Measurements from ENCODE around the gene GRM4.
"Not testable (repeated sequence)": the region's sequence is repeated elsewhere in the genome, so short reads cannot be mapped to it uniquely, and the experiment has no call there.

GRM4 gene

DNA sequence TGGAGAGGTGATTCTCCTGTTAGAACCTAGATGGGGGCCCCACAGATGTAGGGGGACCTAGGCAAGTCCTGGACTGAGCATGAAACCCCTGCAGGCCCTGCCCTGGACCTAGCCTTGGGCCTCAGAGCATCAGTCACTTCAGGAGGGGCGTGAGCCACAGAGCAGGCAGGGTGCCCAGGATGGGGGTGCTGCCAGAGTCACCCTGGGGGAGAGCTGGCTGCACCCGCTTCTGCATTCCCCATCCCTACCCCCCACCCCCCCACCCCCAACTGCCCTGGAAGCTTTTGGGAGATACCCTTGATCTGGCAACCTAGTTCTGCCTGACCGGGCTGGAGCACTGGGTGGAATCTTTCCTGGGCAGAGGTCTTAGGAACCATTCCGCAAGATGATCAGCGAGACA is 125.6 kb downstream of the GRM4 start:
- no peak for DNase-seq

DNA sequence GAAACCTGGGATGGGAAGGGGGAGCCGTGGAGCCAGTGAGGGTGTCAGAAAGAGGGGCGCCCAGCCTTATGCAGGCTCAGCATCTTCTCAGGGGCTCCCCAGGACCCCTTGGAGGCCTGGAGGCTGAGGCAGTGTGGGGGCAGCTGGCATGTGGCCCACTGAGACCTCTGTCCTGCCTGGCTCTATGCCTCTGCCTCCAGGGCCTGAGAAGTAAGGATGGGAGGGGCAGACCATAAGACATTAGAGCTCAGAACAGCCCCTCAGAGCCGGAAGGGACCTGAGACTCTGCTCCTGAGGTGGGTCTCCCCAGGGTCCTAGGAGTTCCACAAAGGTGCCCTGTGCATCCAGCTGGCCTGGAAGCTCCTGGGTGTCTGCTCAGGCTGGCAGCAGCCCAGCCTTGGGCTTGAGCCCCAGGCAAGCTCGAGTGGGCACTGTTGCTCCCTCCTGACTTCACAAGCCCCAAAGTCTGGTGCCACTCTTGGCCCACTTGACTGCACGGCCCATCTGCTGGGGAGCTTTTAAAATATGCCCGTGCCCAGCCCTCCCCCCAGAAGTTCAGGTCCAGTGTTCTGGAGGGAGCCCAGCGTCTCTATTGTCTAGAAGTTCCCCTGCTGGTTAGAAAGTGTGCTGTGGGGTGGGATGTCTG is 126.8 kb downstream of the GRM4 start:
- DNase-seq: no peak

DNA sequence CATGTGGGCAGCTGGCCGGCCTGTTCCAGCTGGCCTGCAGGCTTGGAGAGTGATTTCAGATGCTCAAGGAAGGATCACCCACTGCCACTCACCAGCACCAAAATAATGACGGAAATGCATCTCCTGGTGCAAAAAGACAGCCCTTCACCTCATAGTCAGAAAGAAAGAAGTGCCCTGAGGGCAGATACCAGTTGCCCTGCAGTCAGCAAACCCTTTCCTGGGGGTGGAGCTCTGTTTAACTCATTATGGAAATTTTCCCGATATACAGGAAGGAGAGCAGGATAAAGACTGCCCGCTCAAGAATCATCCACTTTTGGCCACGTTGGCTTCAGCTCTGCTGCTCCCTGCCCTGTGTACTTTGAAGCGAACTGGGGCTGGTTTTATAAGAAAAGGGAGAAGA is 127.9 kb downstream of the GRM4 start:
- no peak for DNase-seq

DNA sequence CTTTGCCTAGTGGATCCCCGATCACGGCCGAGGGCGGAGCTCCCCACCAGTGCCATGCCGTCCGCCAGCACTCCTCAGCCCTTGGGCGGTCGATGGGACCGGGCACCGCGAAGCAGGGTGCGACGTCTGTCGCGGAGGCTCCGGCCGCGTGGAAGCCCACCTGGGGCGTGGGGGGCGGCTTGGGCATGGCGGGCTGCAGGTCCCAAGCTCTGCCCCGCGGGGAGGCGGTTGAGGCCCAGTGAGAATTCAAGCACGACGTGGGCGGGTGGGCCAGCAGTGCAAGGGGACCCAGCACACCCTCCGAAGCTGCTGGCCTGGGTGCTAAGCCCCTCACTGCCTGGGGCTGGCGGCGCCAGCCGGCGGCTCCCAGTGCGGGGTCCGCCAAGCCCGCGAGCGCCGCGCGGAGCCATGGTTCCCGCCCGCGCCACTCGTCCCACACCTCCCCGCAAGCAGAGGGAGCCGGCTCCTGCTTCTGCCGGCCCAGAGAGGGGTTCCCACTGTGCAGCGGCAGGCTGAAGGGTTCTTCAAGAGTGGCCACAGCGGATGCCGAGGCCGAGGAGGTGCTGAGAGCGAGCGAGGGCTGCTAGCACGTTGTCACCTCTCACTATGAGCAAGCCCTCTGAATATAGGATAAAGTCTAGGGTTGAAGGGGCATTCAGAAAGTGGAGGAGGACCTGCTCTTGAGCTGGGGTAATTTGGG is 128.6 kb downstream of the GRM4 start:
- DNase-seq: no peak

DNA sequence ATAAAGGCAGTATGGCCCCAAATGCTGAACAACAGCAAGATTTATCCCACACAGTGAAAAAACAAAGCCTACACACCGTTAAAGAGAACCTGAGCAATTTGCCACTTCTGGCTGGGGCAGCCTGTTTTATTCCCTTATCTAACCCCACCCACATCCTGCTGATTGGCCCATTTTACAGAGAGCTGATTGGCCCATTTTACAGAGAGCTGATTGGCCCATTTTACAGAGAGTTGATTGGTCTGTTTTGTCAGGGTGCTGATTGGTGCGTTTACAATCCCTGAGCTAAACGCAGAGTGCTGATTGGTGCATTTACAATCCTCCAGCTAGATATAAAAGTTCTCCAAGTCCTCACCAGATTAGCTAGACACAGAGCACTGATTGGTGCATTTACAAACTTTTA is 129.3 kb downstream of the GRM4 start:
- not testable (repeated sequence) for DNase-seq

DNA sequence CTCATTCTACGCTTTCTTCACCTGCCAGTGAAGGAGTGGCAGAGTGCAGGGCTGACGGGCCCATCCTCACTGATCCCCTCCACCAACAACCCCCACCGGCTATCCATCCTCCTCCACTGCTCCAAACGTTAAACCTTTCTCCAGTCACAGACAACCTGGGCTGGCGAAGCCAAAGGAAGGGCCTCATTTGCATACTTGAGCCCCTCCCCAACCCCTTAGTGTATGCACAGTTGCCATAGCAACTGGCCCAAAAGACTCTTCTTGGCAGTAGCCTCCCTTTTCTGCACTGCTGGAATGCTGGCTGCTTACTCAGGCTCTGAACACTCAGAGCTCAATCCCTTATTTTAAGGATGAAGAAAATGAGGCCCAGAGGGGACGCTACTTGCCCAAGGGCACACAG is 130.3 kb downstream of the GRM4 start:
- no peak for DNase-seq

DNA sequence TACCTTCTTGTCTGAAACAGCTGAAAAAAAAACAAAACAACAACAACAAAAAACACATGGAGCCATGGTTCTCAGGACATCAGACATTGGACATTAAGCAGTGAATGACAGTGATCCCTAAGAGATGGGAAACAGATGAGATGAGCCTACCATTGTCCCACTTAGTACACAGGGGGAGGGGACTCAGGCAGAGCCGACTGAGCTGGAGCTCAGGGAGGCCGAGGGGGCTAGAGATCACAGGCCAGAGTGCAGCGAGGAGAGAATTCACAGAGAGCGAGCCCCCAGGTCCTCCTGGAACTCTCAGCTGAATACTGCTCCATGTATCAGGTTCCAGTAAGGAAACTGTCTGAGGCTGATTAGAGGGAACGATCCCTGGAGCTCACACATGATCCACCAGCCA is 134.6 kb downstream of the GRM4 start:
- no peak for DNase-seq

DNA sequence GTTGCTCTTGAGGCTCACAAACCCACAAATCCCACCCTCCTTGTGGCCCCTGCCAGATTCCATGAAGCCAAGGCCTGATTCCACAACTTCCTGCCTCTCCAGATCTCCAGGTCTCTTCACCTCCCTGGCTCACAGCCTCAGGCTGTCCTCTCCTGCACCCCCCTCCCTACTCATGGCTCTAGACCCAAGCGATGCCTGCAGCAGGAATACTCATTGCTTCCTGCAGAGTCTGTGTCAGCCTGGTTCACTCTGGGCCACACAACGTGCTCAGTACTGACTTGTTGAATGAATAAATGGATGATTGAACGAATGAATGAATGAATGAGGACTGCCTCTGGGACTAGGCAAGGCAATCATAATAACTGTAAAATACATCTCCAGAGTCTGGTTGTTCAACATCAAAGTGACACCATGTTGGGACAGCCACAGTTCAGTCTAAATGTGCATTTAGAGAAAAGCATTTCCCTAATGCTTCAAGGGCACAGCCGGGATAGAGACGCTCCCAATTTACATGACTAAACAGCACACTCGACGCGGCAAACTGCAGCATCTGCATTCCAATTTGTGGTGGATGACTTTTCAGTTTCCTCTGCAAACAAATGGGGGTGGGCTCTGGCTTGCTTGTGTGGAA is 139.9 kb downstream of the GRM4 start:
- no peak for DNase-seq

DNA sequence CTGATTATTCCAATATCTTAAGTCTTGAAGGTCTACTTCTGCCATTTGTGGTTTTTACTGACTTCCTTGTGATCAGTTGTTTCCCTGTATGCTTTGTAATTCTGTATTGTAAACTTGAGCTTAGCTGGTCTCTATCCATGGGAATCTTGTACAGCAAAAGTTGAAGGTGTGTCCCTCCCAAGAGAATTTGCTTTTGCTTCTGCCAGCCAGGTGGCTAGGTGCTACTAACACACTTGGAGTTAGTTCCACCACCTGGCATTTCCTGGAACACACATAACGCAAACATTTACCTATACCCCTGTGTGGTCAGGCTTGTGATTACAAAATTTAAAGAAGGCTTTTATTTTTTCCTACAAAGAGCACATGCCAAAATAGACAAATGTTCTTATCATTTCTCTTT is 141.2 kb downstream of the GRM4 start:
- DNase-seq: no peak

DNA sequence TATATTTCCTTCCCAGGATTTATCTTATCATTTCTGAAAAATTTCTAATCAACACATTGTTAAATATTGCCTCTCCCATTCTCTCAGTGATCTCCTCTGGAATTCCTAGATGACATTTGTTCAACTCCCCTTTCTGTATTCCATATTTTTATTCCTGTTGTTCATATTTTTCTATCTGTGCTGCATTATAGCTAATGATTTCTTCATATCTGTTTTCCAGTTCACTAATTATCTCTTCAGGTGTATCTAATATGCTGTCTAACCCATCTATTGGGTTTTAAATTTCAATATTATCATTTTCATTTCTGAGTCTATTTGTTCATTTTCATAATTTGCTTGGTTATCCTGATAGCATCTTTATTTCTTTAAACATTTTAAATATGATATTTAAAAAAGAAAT is 141.9 kb downstream of the GRM4 start:
- DNase-seq: no peak

DNA sequence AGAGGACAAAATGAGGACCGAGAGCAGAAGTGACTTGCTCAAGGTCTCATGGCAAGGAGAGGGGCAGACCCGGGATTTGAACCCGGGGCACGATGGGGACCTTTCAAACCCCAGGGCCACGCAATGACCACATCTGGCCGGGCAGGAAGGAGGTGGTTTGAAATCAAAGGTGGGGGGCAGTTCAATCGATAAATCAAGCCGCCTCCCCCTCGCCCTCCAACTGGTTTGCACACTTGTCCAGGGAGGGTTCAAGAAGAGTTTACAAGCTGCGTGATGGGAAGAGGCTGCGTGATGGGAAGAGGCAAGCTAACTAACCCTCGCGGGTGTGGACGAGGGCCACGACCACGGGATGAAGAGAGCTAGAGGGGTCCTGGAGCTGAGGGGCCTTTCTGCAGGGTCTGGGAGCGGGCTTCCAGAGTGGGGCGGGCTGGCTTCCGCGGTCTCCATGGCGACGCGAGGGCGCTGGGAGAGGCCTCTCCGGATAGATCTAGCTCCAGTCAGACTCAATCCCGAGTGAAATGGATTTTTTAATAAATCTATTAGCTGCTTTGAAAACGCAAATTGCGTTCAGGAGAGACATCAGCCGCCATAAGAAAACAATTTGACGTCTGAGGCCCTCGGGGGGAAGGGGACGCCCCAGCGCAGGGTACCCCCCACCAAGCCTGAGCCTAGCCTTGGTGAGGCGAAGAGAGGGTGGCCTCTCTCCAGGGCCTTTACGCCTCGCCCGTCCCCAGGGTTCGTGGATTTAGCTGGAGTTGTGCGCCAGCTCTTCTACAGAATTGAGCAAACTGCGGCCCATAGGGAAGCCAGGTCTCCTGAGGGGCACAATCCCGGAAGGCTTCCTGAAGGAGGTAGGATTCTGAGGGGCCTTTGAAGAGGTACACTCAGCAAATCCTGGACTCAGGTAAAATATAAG is 143.9 kb downstream of the GRM4 start:
- no peak for DNase-seq

DNA sequence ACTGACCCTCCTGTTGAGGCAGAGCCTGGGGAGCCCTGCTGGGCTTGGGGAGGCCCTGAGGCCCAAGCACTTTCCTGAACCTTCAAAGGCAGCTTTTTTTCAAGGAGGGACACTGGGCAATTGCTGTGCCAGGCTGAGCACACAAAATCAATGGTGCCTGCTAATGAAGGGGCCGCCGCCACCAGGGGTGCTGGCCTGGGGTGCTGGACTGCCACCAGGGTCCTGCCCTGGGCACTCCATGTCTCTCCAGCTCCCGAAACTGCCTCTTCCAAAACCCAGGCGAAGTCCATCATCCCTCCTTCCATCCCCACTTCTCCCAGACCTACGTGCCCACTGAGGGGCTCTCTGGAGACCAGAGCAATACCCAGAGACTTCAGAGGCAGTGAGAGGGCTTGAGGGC is 145.6 kb downstream of the GRM4 start:
- DNase-seq: no peak

DNA sequence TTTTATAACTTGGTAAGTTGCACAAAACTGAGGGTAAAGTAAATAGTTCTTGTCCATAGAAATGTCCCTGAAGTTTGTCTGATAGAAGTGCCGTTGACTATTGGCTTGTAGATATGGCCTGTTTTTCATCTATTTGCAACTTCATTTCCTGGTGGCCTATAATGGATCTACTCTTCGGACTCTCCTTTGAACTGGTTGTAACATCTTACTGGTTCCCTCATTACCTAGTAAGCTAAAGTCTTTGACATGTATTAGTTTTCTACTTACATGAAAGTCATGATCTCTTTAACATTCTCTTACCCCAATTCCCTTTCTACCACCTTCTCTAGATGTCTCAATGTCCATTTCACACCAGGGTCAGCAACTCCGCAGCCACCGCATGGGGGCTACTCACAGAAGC is 146.3 kb downstream of the GRM4 start:
- no peak for DNase-seq

DNA sequence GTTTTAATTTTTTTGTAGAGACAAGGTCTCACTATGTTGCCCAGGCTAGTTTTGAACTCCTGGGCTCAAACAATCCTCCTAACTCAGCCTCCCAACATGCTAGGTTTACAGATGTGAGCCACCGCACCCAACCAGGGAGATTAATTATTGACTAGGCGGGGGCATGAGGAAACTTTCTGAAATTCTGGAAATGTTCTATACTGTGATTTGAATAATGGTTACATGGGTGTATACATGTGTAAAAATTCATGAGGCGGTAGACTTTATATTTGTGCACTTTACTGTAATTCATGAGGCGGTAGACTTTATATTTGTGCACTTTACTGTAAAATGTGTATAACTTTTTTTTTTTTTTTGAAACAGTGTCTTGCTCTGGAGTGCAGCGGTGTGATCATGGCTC is 147.2 kb downstream of the GRM4 start:
- no peak for DNase-seq

DNA sequence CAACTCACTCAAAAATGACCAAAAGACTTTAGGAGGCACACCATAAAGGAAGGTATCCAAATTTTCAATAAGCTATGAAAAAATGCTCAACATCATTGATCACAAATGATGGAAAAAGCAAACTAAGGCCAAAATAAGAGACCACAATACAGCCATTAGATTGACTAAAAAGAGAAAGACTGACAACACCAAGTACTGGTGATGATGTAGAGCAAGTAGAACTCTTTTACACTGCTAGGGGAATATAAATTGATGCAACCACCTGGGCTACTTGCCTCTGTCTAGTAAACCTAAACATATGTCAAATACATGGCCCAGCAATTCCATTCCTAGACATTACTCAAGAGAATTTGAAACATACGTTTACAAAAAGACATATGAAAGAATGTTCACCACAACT is 148.6 kb downstream of the GRM4 start:
- DNase-seq: no peak

DNA sequence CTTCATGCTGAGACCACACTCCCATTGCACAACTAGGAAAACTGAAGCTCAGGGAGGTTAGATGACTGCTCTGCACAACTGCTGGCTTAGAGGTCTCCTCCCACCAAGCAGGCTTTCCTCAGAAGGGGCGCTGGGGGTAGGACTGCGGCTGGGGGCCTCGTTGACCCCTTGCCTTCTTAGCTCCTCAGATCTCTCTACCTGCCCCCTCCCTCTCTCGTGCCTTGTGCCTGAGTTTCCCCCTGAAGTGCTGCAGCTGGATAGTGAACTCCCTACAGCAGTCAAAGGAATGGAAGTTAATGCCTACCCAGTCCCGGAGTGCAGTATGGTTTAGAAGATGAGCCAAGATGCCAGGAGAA is 149.8 kb downstream of the GRM4 start:
- DNase-seq: no peak

DNA sequence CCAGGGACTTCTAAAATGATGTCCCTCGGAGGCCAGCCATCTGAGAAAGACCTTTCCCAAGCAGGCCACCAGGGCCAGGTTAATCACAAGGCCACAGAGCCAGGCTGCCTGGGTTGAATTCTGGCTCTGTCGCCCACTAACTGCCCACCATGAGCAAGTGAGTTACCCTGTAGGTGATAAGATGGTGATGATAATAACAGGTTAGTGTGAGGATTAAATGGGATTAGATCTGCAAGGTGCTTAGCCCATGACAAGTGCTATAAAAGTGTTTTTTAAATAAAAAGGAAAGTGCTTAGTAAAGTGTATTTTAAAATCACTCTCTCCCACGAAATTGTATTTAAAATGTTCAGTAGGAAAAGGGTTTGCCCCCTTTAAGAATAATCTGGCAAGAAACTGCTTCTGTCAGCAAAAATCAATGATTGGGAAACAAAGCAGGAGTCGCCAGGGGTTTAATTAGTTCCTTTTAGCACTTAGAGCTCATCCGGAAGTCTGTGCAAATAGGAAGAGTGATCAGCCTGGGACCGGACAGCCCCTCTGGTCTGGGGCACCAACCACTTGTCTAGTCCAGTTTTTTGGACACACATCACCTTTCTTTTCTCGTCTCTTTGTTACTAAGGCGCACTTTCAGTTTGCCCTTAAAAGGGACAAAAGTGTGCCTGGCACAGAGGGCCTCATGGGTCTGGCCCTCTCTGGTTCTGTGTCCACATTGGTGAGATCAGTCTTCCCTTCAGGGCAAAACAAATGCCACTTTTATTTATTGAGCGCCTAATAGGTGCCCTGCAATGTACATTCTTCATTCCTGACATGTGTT is 150.4 kb downstream of the GRM4 start:
- DNase-seq: no peak

DNA sequence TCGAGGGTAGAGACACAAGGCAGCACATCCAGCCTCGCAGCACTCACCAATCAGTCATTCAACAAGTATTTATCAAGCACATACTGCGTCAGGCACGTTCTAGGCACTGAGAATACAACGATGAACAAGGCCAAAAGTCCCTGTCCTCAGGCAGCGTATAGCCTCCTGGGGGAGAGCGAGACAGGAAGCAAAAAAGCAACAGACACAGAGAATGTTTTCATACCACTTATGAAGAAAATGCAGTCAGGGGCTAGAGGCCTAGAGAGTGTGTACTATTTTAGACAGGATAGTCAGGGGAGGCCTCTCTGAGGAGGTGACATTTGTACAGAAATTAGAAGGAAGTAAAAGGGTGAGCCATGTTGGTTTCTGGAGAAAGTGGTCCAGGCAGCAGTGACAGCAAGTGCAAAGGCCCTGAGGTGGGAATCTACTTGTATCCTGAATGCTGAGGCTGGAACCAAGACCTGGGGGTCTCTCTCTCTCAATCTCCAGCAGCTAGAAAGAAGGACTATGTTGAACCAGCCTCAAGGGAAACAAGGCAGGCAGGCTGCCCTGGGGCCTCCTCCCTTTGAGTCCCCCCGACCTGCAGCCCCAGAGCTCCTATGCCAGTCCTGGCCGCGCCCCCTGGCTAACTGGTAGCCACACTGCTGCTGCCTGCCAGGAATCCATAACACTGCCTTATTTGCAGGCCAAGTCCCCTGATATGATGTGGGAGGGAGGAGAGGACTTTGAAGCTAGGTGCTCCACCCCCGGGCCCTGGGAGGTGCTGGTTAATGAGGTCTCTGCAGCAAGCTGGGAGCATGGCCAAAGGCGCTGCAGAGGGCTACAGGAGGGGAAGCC is 151.2 kb downstream of the GRM4 start:
- no peak for DNase-seq

DNA sequence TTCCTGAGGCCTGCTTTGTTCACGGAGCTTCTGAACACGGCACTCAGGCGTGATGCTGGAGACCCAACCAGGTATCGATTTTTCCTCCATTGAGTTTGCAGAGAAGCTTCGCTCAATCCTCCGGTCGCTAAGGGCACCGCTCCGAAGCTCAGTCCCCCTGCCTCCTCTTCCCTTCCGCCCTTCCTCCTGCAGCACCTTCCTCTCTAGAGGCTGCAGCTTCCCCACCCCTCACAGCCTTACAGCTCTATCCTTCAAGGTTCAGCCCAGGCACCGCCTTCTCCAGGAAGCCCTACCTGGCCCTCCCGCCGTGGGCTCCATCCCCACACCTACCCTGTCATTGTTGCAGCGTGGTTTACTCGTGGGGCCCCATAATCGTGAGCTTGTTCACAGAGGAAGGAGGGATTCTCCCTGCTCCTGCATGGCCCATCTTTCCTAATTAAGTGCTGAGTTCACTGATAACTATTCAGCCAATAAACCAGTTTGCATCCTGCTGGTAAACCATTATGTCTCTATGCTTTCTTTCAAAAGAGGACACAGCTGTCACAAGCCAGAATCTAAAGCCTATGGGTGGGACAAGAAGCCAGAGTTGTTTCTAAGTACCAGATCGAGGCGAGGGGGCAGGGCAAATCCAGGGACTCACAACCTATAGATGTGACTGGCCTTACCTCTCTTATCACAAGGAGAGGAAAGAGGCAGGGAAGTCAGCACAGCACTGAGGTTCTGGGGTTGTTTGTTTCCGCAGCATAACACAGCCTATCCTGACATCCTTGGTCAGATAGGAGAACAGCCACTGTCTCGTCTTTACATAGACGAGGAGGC is 152.0 kb downstream of the GRM4 start:
- DNase-seq: no peak

DNA sequence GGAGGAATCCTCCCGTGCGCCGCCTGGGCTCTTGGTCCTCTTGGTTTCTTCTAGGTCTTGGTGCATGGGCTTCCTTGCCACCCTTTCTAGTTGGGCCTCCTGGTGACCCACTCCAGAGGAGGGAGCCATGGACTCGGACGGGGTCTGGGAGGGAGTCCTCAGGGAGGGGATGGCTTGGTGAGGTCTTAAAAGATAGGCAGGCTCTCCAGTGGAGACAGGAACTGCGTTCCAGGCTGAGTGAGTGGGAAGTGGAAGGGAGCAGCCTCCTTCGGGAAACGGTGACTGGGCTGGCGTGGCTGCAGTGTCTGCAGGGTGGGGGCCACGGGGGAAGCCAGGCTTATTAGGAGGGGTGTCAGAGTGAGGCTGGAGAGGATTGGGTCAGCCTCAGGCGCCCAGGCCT is 152.8 kb downstream of the GRM4 start:
- no peak for DNase-seq

DNA sequence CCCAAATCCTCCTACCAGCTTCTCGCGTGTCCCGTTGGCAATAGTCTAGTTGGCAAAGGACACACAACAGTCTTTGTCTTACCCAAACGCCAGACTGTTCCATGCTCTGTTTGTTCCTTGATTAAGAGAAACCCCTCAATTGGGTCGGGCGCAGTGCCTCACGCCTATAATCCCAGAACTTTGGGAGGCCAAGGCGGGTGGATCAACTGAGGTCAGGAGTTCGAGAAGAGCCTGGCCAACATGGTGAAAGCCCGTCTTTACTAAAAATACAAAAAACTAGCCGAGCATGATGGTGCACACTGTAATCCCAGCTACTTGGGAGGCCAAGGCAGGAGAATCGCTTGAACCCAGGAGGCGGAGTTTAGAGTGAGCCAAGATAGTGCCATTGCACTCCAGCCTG is 153.7 kb downstream of the GRM4 start:
- DNase-seq: no peak
